ENCODE results near the gene L1CAM.

GRCh38 chrX:153836921-153837320 lies 49.1 kb downstream of the L1CAM start:
- TF ChIP-seq GATA2 (IDR thresholded peaks at IDR 0.05; ENCODE audit: low read depth, low read length) (no peak), GATA3 (IDR thresholded peaks at IDR 0.05; ENCODE audit: low read depth, low read length) (no peak)

Measured in SH-SY5Y (cell line).